GM12864 (cell line): ENCODE data around the gene TEX51.

Experiments used
- DNase-seq: peaks from one replicate; pipeline ENCODE4 v3.0.0-alpha.2; 2011; ENCODE audit warnings: low read depth
- H3K4me3 ChIP-seq: 2 replicates; pipeline ENCODE4 v1.5.1; 2011; ENCODE audit warnings: mild to moderate bottlenecking, low read depth, low read length, control low read depth
- TF ChIP-seq, protein P1 (sequence below): IDR thresholded peaks from 2 replicates; pipeline ENCODE4 v1.5.1; 2011; ENCODE audit warnings: low read depth, mild to moderate bottlenecking, moderate library complexity, low read length, control low read depth, inconsistent platforms; ENCODE audit errors: missing control alignments

TEX51 gene

DNA sequence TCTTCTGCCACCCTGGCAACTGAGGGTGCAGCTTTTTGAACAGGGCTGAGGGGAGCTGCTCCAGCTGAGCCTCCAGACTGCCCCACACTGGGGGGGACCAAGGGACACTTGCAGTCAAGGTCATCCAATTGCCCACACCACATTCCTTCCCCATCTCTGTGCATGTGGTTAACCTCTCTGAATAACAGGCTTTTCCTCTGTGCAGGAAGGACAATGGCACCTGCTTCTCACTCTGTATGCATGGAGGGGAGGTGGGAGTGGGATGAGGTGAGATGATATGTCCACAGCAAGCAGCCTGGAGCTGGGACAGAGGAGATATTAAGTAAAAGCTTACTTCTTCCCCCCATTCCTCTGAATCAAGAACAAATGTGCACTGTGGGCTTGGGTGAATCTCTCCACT, 39.1 kb upstream of the TEX51 start:
- DNase-seq = no peak
- H3K4me3 ChIP-seq = no peak overlapping the region
- TF ChIP-seq, protein P1, sequence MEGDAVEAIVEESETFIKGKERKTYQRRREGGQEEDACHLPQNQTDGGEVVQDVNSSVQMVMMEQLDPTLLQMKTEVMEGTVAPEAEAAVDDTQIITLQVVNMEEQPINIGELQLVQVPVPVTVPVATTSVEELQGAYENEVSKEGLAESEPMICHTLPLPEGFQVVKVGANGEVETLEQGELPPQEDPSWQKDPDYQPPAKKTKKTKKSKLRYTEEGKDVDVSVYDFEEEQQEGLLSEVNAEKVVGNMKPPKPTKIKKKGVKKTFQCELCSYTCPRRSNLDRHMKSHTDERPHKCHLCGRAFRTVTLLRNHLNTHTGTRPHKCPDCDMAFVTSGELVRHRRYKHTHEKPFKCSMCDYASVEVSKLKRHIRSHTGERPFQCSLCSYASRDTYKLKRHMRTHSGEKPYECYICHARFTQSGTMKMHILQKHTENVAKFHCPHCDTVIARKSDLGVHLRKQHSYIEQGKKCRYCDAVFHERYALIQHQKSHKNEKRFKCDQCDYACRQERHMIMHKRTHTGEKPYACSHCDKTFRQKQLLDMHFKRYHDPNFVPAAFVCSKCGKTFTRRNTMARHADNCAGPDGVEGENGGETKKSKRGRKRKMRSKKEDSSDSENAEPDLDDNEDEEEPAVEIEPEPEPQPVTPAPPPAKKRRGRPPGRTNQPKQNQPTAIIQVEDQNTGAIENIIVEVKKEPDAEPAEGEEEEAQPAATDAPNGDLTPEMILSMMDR = no peak

GRCh38 chr2:126860385-126860784, 38.3 kb upstream of the TEX51 start:
- no peak for DNase-seq
- TF ChIP-seq, protein P1 = no peak
- H3K4me3 ChIP-seq = no peak overlapping the region

DNA sequence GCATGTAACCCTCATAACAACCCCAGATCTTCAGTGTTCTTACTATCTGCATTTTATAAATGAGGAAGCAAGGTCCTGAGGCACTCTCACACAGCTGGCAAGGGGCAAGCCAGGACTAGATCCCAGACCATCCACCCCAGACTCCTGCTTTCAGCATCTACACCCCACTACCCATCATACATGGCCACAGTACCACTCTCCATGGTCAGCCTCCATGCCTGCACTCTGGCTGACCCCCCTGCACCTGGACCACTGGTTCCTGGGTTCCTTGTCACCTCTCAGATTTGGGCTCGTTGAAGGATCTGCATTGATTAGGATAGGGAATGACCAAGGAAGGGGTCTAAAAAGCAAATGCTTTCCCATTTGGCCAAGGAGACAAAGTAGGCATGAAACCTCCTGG, 36.0 kb upstream of the TEX51 start:
- no peak for DNase-seq
- TF ChIP-seq, protein P1 = no peak
- no peak overlapping the region for H3K4me3 ChIP-seq

GRCh38 chr2:126863336-126864015, 35.2 kb upstream of the TEX51 start:
- H3K4me3 ChIP-seq = no peak overlapping the region
- no peak for DNase-seq
- TF ChIP-seq, protein P1 = no peak

DNA sequence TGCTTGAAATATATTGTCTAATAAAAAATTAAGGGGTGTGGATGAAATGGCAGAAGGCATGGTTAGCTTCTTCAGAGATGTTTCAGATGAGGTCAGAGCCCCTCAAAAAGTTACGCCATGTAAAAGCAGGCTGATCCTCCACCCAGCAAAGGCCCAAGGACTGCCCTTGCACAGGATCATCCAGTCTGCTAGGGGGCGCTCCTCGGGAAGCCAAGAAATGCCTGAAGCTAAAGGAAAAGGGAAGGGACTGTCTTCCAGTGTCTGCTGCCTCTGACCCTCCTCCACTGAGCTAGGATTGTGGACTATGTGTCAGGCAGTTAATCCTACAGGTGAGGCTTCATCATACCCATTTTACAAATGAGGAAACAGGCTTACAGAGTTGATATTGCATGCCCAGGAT, 33.8 kb upstream of the TEX51 start:
- TF ChIP-seq, protein P1 = peak; percentile 42
- no peak overlapping the region for H3K4me3 ChIP-seq
- DNase-seq = no peak

DNA sequence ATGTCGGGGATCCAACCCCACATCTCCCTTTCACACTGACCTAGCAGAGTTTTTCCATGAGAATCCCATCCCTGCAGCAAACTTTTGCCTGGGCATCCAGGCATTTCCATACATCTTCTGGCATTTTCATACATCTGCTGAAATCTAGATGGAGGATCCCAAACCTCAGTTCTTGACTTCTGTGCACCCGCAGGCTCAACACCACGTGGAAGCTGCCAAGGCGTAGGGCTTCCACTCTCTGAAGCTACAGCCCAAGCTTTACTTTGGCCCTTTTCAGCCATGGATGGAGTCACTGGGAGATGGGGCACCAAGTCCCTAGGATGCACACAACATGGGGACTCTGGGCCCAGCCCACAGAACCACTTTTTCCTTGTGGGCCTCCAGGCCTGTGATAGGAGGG, 32.2 kb upstream of the TEX51 start:
- TF ChIP-seq, protein P1 = no peak
- no peak overlapping the region for H3K4me3 ChIP-seq
- no peak for DNase-seq

- TF ChIP-seq, protein P1 = no peak
- DNase-seq = no peak
- no peak overlapping the region for H3K4me3 ChIP-seq
These were observed 23.7 kb upstream of the TEX51 start for GRCh38 chr2:126874961-126875360.
